ENCODE data around the gene RAMAC.
"Not testable (repeated sequence)": the region's sequence is repeated elsewhere in the genome, so short reads cannot be mapped to it uniquely, and the experiment has no call there.

The RAMAC gene

DNA sequence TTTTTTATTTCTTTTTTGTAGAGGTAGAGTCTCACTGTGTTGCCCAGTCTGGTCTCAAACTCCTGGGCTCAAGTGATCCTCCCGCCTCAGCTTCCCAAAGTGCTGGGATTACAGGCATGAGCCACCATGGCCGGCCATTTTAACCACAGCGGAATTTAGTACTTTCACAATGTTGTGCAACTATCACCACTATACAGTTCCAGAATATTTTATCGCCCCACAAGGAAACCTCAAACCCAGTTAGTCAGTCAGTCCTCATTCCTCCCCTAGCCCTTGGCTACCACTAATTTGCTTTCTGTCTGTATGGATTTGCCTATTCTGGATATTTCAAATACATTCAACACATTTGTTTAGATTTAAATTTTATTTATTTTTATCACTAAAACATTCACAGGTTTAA lies 17.9 kb upstream of the RAMAC start:
- no peak for DNase-seq (ENCODE audit: low read depth)

DNA sequence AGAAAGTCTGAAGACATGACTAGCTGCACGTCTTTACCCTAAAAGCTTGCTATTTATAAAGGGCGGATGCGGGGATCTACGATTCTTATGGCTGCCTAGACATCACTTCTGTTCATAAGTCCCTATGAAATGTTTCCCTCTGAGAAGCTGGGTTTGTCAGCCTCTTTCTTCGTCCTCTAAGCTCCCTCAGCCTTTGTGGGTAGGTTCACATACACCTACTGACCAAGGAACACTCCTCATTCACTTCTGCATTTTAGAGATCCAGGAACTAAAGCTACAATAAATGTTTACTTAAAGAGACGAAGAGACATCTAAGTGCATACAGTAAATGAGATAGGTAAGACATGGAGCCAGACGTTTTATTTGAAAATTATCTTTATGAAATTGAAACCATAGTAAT lies 16.7 kb upstream of the RAMAC start:
- DNase-seq (ENCODE audit: low read depth), result no peak

DNA sequence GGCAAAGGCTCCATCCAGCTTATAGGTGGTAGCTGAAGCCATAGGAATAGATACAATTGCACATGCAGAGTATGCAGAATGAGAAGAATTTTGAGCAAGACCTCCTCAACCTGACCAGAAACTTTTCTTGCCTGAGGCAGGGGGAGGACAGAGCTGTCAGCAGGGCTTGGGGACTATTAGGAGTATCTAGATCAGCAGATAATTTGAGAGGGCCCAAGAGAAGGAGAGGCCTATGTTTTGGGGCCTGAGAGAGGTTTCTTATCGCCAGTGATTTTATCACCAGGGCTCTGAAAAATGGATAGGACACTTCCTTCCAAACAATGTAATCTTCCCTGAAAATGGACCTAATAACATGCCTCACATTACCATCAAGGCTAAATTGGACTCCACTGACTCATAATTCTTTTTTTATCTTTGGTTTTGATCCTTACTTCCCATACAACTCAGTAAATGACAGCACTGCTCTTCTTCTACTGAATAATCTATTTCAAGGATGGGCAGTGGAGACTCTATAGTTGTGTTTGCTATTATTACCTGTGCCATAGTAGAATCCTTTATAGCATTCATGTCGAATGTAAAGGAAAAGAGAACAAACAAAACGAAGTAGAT lies 15.8 kb upstream of the RAMAC start:
- no peak for DNase-seq (ENCODE audit: low read depth)

DNA sequence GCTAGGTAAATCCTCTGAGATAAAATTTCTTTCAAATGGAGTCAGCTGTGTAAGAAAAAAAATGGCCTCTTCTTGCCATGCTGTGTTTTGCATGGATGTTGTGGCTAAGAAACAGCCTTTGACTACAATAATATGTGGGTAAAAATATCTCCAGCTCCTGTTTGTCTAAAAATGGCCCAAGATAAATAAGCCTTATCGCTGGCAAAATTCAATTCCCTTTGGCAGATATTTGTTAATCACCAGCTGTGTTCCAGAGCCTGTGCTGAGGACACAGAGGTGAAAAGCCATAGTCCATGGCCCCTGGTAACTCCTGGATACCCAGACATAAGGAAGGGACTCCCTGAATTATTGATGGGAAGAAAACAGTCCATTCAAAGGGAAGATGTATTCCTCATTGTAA lies 15.3 kb upstream of the RAMAC start:
- no peak for DNase-seq (ENCODE audit: low read depth)

GRCh38 chr15:82971218-82971984 lies 14.6 kb upstream of the RAMAC start:
- no peak for DNase-seq (ENCODE audit: low read depth)

- DNase-seq (ENCODE audit: low read depth), result no peak
Measured at GRCh38 chr15:82972990-82973389, 13.0 kb upstream of the RAMAC start.

- no peak for DNase-seq (ENCODE audit: low read depth)
Measured at GRCh38 chr15:82977076-82977475, 8.9 kb upstream of the RAMAC start.

GRCh38 chr15:82978438-82978837 lies 7.6 kb upstream of the RAMAC start:
- no peak for DNase-seq (ENCODE audit: low read depth)

- no peak for DNase-seq (ENCODE audit: low read depth)
Measured at GRCh38 chr15:82979726-82980125, 6.3 kb upstream of the RAMAC start.

DNA sequence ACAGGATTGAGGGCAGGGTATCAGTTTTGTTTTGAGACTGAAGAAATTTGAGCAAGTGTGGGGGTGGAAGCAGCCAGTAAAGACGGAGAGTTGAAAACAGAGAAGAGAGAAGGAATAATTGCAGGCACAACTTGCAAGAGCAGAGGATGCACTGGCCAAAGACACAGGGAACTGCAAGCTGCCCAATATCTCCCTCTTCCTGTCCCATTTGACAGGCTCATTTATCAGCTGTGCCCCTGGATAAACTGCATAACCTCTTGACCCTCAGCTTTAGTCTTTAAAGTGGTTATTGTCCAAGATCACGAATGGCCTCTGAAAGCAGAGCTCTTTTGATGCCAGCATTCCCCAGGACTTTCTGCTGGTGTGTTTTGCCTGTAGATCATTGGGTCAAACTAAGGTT lies 5.0 kb upstream of the RAMAC start:
- no peak for DNase-seq (ENCODE audit: low read depth)

DNA sequence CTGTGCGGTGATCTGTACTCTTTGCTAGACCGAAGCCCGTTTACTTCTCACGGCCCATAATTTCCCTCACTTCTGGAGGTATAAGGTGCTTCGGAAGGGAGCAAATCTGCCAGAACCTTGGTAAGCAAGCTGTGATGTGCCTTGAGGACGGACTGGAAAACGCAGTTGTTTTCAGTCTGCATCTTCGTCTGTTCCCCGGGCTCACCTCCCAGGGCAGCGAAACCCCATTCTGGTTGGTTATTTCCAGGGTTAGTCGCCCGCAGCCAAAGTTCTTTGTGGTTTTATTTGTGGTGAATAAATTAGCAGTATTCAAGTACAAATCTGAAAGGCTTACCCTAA lies 401 bp downstream of the RAMAC start:
- DNase-seq (ENCODE audit: low read depth), result no peak

GRCh38 chr15:82992436-82992998 lies 6.5 kb downstream of the RAMAC start:
- DNase-seq (ENCODE audit: low read depth), result no peak

GRCh38 chr15:82993144-82993543 lies 7.1 kb downstream of the RAMAC start:
- no peak for DNase-seq (ENCODE audit: low read depth)

DNA sequence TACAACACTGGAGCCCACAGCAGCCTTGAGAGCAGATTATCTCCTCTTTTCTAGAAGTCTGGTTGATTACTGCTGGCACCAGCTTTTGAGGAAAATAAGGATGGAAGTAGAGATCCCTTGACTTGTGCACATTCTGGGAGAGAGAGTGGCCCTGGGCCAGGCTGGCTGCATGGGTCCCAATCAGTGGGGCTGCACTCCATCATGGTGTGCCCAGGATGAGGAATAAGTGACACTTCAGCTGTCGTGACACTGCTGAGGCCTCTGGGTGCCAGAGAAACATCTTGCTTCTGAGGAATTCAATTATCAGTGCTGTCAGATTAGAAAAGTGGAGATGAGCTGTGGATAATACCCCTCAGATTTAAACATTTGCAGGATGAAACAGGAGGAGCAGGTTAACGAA lies 9.1 kb downstream of the RAMAC start:
- no peak for DNase-seq (ENCODE audit: low read depth)

- DNase-seq (ENCODE audit: low read depth), result no peak
Measured at GRCh38 chr15:82995938-82996337, 9.9 kb downstream of the RAMAC start.

- no peak for DNase-seq (ENCODE audit: low read depth)
Measured at GRCh38 chr15:82999426-82999825, 13.4 kb downstream of the RAMAC start.

DNA sequence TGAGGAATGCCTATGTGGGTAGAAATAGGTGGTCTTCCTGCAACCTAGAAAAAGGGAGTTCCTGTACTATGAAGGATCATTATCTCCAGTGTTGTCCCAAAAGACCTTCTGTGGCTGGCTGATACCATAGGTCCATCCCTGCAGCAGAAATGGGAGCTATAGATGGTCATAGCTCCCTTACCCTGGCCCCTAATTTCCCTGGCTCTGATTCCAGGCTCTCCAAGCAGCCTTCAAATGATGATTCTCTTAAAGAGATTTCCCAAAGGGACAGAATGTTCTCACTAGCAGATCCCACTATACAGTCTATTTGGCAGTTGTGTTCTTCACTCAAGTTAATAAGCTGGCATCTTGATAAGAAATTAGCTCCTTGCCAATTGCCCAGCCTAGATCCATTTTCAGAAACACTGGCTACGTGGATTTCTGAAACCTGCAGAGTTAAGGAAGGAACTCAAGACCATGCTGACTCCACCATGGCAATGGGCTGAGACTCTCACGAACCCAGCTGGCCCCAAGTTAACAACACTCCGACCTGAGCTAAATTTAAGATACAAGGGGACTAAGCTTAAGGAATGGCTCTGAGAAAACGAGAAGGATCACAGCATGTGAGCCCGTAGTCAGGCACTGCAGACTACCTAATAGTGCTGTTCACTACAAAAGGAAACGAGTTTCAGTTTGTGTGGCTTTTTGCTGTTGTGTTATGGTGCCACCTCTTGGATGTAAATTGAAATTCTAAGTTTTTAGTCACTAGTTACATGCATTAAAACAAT lies 14.1 kb downstream of the RAMAC start:
- no peak for DNase-seq (ENCODE audit: low read depth)

- not testable (repeated sequence) for DNase-seq (ENCODE audit: low read depth)
Measured at GRCh38 chr15:83000672-83001031, 14.6 kb downstream of the RAMAC start.

DNA sequence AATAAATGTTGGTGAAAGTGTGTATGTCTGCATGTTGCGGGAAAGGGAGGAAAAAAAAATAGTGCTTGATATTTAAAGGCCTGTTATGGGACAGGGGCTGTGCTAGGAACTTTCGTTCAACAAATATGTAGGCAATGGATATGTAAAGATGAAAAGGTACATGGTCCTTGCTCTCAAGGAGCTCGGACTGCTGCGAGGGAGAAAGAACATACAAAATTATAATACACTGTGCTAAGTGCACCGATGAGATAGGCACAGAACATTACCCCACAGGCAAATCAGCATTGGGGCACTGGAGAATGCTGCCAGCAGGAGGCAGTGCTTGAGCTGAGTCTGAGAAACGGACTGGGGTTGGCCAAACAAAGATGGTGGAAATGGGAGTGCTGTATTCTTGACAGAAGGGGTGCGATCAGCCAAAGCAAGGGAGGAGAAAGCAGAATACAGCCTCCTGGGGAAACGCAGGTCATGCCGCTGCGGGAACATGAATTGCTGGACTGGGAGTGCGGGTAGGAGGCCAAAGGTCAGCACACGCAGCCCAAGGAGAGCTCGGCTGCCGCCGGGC lies 24.8 kb downstream of the RAMAC start:
- DNase-seq (ENCODE audit: low read depth), result peak; percentile 50

- peak; percentile 72 for DNase-seq (ENCODE audit: low read depth)
Measured at GRCh38 chr15:83011271-83012075, 25.5 kb downstream of the RAMAC start, which contains the start of gene C15orf40. Gene C15orf40, minus strand, starts transcription at chr15:83011639. Its CDS starts 32 bp downstream, at chr15:83011607.

- DNase-seq (ENCODE audit: low read depth), result no peak
Measured at GRCh38 chr15:83012076-83012426, 26.0 kb downstream of the RAMAC start.

- DNase-seq (ENCODE audit: low read depth), result no peak
Measured at GRCh38 chr15:83012636-83013035, 26.6 kb downstream of the RAMAC start.
